ENCODE results near the gene MAMSTR.
"Not testable (repeated sequence)": the region's sequence is repeated elsewhere in the genome, so short reads cannot be mapped to it uniquely, and the experiment has no call there.

Gene MAMSTR

GRCh38 chr19:48683349-48683748 lies 36.2 kb downstream of the MAMSTR start:
- DNase-seq: no peak

- peak; percentile 31 for DNase-seq
Measured at GRCh38 chr19:48681127-48681470, 38.4 kb downstream of the MAMSTR start.

- no peak for DNase-seq
Measured at GRCh38 chr19:48680436-48681126, 38.9 kb downstream of the MAMSTR start.

- not testable (repeated sequence) for DNase-seq
Measured at GRCh38 chr19:48680006-48680405, 39.5 kb downstream of the MAMSTR start.

GRCh38 chr19:48678201-48678600 lies 41.3 kb downstream of the MAMSTR start:
- DNase-seq: no peak

- no peak for DNase-seq
Measured at GRCh38 chr19:48676887-48677286, 42.6 kb downstream of the MAMSTR start.

GRCh38 chr19:48676487-48676886 lies 43.0 kb downstream of the MAMSTR start:
- DNase-seq: no peak

GRCh38 chr19:48674921-48675824 lies 44.4 kb downstream of the MAMSTR start:
- DNase-seq: peak; percentile 71

GRCh38 chr19:48674216-48674809 lies 45.2 kb downstream of the MAMSTR start:
- DNase-seq: no peak

- no peak for DNase-seq
Measured at GRCh38 chr19:48673436-48674100, 46.0 kb downstream of the MAMSTR start.

- DNase-seq: no peak
Measured at GRCh38 chr19:48672994-48673393, 46.5 kb downstream of the MAMSTR start, which contains the start of gene NTN5. Gene NTN5 (minus strand): TSS chr19:48673017. CDS start chr19:48670986, 2,031 bp downstream.

- DNase-seq: no peak
Measured at GRCh38 chr19:48671446-48671995, 48.0 kb downstream of the MAMSTR start.

- no peak for DNase-seq
Measured at GRCh38 chr19:48670699-48671445, 48.7 kb downstream of the MAMSTR start.

GRCh38 chr19:48669903-48670668 lies 49.4 kb downstream of the MAMSTR start:
- DNase-seq: no peak

GRCh38 chr19:48668761-48669160 lies 50.8 kb downstream of the MAMSTR start:
- no peak for DNase-seq

- no peak for DNase-seq
Measured at GRCh38 chr19:48668332-48668731, 51.2 kb downstream of the MAMSTR start.

GRCh38 chr19:48665786-48666185 lies 53.7 kb downstream of the MAMSTR start:
- no peak for DNase-seq

- no peak for DNase-seq
Measured at GRCh38 chr19:48664476-48664875, 55.0 kb downstream of the MAMSTR start.

GRCh38 chr19:48663667-48664066 lies 55.9 kb downstream of the MAMSTR start:
- no peak for DNase-seq

Measured in GDM1 (cell line).